Renal cortex interstitium (tissue), 15 donors: ENCODE measurements around the gene GPSM3. TPM values are rescaled to one million over a fixed set of nuclear protein-coding genes. Genes with fewer than 3 reads are reported as not detected.
"Not testable (repeated sequence)": the region's sequence is repeated elsewhere in the genome, so short reads cannot be mapped to it uniquely, and the experiment has no call there.

Experiments used
- DNase-seq, 11 donors: peaks; one replicate each; pipeline ENCODE4 v3.0.0-alpha.2; 2013; ENCODE audit warnings: low read depth in 9 of 11, low spot score in 4 of 11; ENCODE audit errors: extremely low read depth in 1 of 11
- long read RNA-seq, 16 experiments: transcript quantifications; one replicate each; lab custom pipeline, GENCODE V29; 2026
- polyA plus RNA-seq, 3 donors: library from polyadenylated mRNA; unstranded; fragments of 120-200 nt; gene quantifications; one replicate each; pipeline ENCODE4 v1.2.1, GENCODE V29; 2013; ENCODE audit not compliant: insufficient read length in 3 of 3

GPSM3 gene
- 10 to 100 TPM in 1 of 3 donors, 1 to 10 TPM in 2; 9.4 to 13.1 (median 9.9) TPM for polyA plus RNA-seq
- long read RNA-seq, donor 1, partial matches to known transcripts = 0 of 3 reads
- long read RNA-seq, donor 1, other reads (novel, unspliced or antisense) = 0 of 3 reads
- long read RNA-seq, donor 2, transcript GPSM3-206 (4 exons, 1,476 nt) = major isoform, 7 of 8 reads
- long read RNA-seq, donor 2, partial matches to known transcripts = 0 of 8 reads
- long read RNA-seq, donor 2, other reads (novel, unspliced or antisense) = 0 of 8 reads
- long read RNA-seq, donor 3, transcript GPSM3-206 (4 exons, 1,476 nt) = major isoform, 12 of 12 reads
- long read RNA-seq, donor 3, partial matches to known transcripts = 0 of 12 reads
- long read RNA-seq, donor 3, other reads (novel, unspliced or antisense) = 0 of 12 reads
- long read RNA-seq, donor 4, partial matches to known transcripts = 0 of 3 reads
- long read RNA-seq, donor 4, other reads (novel, unspliced or antisense) = 0 of 3 reads
- long read RNA-seq, donor 5 = 0 reads
- long read RNA-seq, donor 6 = 0 reads
- long read RNA-seq, donor 7 = 0 reads
- long read RNA-seq, donor 8 = 0 reads
- long read RNA-seq, donor 9, partial matches to known transcripts = 0 of 1 reads
- long read RNA-seq, donor 9, other reads (novel, unspliced or antisense) = 0 of 1 reads
- long read RNA-seq, donor 10, partial matches to known transcripts = 5 of 9 reads
- long read RNA-seq, donor 10, other reads (novel, unspliced or antisense) = 0 of 9 reads
- long read RNA-seq, donor 11, partial matches to known transcripts = 5 of 8 reads
- long read RNA-seq, donor 11, other reads (novel, unspliced or antisense) = 0 of 8 reads
- long read RNA-seq, donor 12, partial matches to known transcripts = 0 of 4 reads
- long read RNA-seq, donor 12, other reads (novel, unspliced or antisense) = 0 of 4 reads
- long read RNA-seq, donor 13 = 0 reads
- long read RNA-seq, donor 14, partial matches to known transcripts = 0 of 2 reads
- long read RNA-seq, donor 14, other reads (novel, unspliced or antisense) = 0 of 2 reads
- long read RNA-seq, donor 15, partial matches to known transcripts = 0 of 5 reads
- long read RNA-seq, donor 15, other reads (novel, unspliced or antisense) = 0 of 5 reads
- long read RNA-seq, donor 16, transcript GPSM3-206 (4 exons, 1,476 nt) = major isoform, 5 of 7 reads
- long read RNA-seq, donor 16, partial matches to known transcripts = 0 of 7 reads
- long read RNA-seq, donor 16, other reads (novel, unspliced or antisense) = 0 of 7 reads

- DNase-seq = no peak
Measured at GRCh38 chr6:32192608-32193039, at the start of gene GPSM3. Gene GPSM3, minus strand, starts transcription at chr6:32192643. Its CDS starts 130 bp downstream, at chr6:32192513.

GRCh38 chr6:32240686-32241085 lies 48.2 kb upstream of the GPSM3 start:
- no peak for DNase-seq

DNA sequence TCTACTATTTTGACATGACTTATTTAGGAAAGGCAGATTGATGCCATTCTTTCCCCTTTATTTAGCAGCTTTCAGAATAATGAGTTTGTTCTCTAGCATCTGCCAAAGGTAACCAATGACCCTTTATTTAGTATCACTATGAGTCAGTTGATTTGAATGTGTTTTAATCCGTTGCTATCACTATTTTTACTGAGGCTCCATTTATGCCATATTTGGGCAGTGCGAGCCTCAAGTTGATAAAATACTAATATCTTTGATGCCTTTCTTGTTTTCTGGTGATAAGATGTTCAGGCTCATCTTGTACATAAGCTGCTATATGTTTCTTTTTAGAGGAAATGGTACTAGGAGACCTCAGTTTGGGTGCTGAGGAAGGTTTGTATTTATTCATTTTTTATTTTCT lies 47.0 kb upstream of the GPSM3 start:
- no peak for DNase-seq

- DNase-seq = no peak
Measured at GRCh38 chr6:32234934-32235333, 42.5 kb upstream of the GPSM3 start.

DNA sequence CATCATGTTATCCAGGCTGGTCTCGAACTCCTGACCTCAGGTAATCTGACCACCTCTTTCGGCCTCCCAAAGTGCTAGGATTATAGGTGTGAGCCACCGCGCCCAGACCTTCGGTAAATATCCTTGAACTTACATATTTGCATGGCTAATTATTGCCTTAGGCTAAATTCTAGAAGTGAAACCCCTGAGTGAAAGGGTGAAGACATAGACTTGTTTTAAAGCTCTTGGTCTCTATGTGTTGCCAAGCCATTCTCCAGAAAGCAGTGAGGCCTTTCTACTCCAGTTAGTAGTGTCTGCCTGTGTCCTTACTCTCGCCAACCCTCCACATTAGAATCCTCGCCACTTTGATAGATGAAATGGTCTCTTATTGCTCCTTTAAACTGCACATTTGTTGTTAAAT lies 34.0 kb upstream of the GPSM3 start:
- DNase-seq = no peak

DNA sequence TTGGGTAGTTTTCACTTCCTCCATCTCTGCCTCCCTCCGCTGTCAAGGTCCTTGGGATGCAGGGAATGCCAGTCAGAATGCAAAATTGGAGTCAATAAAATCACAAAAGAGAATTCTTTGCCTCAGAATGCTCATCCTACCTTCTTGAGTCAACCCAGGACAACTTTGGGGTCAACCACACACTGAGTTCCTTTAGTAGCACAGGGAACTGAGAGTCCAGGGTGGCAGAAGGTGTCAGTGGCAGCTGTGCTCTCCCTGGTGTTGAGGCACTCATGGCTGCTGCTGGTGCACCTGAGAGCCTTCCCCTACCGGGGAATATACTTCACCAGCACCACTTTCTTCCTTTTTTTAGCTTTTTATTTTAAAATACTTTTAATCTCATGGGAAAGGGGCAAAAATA lies 32.3 kb upstream of the GPSM3 start:
- DNase-seq = no peak

GRCh38 chr6:32223258-32224235 lies 31.1 kb upstream of the GPSM3 start, which contains the start of gene NOTCH4:
Gene NOTCH4, minus strand, starts transcription at chr6:32224067. Its CDS starts 139 bp downstream, at chr6:32223928.
- DNase-seq = no peak

DNA sequence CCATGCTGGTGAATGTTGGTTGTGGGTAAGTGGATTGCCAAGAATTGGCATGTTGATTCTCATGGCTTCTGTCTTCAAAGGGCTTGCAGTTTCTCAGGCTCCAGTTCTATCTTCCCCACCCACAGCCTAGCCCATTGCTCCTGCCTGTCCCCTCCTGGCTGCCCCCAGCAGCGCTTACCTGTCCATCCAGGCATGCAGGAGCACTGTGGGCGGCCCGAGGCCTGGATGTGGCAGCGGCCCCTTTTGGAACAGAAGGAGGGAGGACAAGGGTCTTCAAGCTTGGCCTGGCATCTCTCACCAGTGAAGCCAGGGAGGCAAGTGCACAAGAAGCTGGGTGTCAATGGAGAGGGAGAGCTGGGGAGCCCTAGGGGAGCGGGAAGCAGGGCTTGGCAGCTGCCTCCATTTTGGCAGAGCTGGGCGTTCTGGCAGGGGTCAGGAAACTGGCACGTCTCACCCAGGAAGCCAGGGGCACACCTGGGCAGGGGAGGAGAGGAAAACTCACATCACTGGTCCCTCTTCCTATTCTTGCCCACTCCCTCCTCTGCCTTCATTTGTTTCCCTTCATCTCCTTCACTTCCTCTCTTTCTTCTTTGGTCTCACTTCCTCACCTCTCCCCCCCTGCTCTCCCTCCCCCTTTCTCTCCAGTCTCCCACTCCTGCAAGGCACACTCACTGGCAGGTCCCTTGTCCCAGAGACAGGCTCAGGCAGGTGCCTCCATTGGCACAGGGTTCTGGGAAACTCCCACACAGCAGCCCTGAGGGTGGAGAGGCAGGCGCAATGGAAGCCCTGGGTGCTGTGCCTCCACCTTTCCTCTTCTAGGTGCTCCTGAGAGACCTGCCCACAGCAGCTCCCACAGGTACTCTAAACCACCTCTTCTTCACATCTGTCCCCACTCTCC lies 30.1 kb upstream of the GPSM3 start:
- DNase-seq = no peak

GRCh38 chr6:32220021-32220420 lies 27.6 kb upstream of the GPSM3 start:
- no peak for DNase-seq

GRCh38 chr6:32218167-32218566 lies 25.7 kb upstream of the GPSM3 start:
- no peak for DNase-seq

- DNase-seq = no peak
Measured at GRCh38 chr6:32216998-32217397, 24.6 kb upstream of the GPSM3 start.

DNA sequence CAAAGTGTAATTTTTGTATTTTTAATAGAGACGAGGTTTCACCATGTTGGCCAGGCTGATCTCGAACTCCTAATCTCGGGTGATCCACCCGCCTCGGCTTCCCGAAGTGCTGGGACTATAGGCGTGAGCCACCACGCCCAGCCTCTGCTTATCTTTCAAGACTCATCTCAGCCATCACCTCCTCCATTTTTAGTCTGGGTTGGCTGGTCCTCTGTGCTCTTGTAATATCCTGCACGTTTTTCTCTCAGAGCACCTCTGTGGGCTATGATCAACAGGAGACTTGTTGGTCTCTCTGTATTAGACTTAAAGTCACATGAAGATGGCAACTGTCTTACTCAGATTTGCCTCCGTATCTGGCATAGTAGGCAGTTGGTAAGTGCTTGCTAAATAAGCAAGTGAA lies 23.8 kb upstream of the GPSM3 start:
- no peak for DNase-seq

DNA sequence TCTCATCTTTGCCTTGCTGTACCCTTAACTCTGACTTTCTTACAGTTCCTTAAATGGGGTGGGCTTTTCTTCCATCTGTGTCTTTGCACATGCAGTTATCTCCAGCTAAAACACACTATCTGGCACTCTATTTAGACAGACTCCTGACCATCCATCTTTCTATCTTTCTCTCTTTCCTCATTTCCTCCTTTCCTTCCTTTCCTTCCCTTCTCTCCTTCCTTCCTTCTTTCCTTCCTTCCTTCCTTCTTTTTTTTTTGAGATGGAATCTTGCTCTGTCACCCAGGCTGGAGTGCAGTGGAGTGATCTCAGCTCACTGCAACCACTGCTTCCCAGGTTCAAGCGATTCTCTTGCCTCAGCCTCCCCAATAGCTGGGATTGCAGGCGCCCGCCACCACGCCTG lies 23.2 kb upstream of the GPSM3 start:
- DNase-seq = no peak

GRCh38 chr6:32214126-32214525 lies 21.7 kb upstream of the GPSM3 start:
- no peak for DNase-seq

DNA sequence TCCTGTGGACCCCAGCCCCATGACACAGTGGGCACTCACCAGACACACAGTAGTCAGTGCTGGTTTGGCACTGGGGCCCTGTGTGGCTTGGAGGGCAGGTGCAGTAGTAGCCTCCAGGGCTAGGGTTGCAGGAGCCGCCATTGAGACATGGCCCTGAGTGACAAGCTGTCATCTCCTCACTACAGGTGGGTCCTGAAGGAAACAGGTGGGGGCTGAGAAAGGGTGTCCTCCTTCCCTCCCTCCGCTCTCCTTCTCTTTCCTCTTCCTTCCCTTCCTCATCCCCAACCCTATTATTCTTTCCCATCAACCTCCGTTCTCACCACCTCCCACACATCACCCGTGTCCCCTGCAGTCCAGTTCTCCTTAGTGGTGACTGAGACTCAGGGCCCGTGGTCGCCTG lies 21.2 kb upstream of the GPSM3 start:
- DNase-seq = no peak

- DNase-seq = no peak
Measured at GRCh38 chr6:32212076-32212760, 19.8 kb upstream of the GPSM3 start.

GRCh38 chr6:32211432-32211831 lies 19.0 kb upstream of the GPSM3 start:
- DNase-seq = not testable (repeated sequence)
